NCI-H526 (cell line): ENCODE results near the gene IGF1R.

Source experiments
- DNase-seq, 2 experiments: peaks; one replicate each; lab custom pipeline; 2025; lab: John Stamatoyannopoulos, UW

Gene IGF1R

DNA sequence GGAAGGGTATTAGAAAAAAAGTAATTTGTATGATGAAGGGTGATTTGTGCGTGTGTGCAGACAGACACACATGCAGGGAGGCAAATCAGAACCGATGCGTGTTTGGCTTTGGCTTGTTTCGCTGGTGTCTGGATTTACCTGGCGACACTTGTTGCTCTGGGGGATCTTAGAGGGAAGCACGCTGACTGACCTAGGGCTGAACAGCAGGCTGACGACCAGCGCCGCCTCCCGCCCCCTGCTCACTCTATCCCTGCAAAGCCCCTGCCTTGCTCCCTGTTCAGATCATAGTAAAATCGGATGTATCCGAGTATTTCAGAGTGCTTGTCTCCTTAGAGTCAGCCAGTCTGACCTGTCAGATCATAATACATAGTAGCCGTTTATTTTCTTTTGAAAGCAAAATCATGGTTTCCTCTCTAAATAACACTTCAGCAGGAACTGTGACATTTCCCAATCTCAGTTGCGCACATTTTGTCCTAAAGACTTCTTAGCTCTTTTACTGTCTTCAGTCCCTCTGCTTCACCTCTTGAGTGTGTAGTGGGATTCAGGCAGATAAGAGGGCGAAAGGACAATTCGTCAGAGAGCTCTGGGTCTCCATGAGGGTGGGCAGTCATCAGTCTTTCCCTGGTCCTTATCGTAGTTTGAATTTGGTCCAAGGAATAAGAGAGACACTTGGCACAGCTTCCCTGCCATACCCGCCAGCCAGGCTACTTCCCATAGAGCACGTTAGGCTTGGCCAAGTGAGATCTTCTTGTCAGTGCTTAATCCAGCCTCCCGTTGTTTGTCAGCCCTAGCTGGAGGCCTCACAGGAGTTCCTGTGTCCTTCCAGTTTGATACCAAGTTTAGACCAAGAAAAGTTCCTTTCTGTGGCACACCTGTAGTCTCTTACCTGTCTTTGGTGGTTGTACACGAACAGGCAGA lies 261.9 kb downstream of the IGF1R start:
- DNase-seq = no peak

DNA sequence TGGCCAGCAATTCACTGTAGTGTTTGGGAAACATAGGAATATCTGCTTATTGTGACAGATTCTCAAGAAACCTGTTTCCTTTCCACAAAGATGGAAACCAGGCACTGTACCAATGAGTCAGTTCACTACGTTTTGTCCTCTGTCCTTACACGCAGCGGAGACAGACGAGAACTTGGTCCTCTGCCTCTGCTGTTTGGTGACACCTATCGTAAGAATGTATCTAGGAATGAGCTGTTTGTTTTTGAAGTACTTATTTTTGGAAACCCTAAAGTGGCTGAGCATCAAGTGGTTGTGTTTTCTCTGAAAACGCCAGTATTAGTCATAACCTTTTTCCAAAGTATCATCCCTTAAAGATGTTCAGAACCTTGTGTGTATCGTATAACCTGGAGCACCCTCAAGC lies 266.3 kb downstream of the IGF1R start:
- no peak for DNase-seq

GRCh38 chr15:98916826-98917225 lies 268.5 kb downstream of the IGF1R start:
- DNase-seq = no peak

- no peak for DNase-seq
Measured at GRCh38 chr15:98917417-98917816, 269.1 kb downstream of the IGF1R start.

DNA sequence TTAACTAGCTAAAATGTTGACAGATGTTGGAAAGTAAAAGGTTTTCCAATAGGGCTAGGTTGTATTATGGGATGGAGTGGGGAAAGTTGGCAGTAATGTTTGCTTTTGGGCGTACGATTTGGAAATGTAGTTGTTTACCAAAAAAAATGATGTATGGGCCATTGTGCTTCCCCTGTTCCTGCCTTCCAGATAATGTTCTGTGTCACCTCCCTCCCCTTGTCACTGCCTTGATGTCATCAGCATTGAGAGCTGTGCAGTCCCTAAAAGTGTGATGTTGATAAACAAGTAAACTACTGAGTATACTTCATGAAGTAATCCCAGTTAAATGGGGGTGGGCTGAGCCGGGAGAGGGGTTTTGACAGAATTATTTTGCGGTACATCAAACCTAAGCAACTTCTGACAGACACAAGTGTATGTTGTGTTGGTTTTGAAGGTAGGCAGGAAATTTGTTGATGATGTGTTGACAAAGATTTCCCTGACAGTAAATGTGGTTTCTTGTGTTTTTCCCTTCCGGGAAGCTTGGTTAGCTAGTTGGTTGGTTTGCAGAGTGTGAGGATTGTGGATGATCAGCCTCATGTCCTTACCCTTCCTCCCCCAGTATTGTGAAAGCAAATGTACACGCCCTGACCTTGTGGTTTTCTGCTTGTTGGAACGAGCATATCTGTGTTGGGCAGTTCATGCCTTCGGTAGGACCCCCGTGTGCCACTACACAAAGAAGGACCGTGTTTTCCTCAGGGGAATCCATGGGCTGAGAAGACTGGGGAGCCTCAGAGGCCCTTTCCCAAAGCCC lies 271.9 kb downstream of the IGF1R start:
- no peak for DNase-seq

DNA sequence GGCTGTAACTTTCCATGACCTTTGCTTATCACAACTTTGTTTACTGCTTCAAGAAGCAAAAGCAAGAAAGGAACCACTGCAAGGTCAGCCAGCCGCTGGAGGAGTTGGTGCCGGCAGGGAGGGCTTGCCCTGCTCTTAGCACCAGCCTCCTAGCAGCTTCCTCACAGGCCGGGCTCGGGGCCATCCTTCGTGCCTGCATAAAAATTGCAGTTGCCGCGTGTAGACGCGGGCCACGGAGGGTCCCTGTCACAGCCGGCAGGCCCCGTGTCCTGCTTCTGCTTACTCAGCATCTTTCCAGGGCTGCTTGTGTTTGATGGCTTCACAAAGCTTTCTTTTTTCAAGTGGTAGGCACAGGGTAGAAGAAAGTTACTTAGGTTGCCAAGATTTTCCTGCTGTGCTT lies 274.8 kb downstream of the IGF1R start:
- no peak for DNase-seq

GRCh38 chr15:98923579-98923978 lies 275.2 kb downstream of the IGF1R start:
- DNase-seq = no peak

GRCh38 chr15:98924401-98925049 lies 276.2 kb downstream of the IGF1R start:
- no peak for DNase-seq

DNA sequence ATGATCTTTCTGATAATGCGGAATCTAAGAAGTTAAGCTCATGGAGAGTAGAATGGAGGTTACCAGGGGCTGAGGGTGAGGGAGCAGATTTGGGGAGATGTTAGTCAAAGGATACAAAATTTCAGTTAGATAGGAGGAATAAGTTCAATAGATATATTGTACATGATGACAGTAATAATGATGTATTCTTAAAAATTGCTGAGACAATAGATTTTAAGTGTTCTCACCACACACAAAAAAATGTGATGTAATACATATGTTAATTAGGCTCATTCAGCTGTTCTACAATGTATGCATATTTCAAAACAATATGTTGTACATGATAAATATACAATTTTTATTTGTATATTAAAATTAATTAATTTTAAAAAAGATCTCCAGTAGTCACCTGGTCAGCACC lies 277.9 kb downstream of the IGF1R start:
- no peak for DNase-seq

- DNase-seq = no peak
Measured at GRCh38 chr15:98927022-98927421, 278.7 kb downstream of the IGF1R start.

- no peak for DNase-seq
Measured at GRCh38 chr15:98927996-98928395, 279.7 kb downstream of the IGF1R start.

GRCh38 chr15:98930576-98930975 lies 282.2 kb downstream of the IGF1R start:
- DNase-seq = no peak

DNA sequence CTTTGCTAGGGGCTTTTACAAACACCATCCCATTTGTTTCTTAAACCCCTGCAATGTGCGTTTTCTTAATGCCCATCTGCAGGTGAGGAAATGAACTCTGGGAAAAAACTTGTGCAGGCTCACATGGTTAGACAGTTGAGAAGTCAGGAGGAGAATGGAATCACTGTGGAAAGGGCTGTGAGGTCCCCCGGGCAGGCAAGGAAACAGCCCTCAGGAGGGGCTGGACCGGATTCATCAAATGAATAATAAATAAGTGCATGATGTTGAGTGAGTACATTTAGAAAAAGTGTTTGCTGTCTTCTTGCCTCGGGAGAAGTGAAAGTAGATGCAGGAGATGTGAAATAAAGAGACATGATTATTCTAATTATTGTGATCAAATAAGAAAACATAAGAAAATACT lies 282.7 kb downstream of the IGF1R start:
- no peak for DNase-seq

DNA sequence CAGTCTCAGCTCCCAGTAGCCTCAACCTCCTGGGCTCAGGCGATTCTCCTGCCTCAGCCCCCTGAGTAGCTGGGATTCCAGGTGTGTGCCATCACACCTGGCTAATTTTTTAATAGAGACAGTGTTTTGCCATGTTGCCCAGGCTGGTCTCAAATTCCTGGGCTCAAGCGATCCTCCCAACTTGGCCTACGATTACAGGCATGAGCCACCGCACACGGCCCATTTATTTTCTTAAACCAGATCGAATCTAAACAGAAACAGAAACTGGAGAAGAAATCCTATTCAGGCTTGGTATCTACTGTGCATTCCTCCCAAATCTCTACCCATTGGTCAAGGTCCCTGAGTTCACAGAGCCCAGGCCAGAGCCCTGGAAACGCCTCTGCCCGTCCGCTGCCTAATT lies 285.1 kb downstream of the IGF1R start:
- no peak for DNase-seq

GRCh38 chr15:98935736-98936135 lies 287.4 kb downstream of the IGF1R start:
- DNase-seq = no peak

DNA sequence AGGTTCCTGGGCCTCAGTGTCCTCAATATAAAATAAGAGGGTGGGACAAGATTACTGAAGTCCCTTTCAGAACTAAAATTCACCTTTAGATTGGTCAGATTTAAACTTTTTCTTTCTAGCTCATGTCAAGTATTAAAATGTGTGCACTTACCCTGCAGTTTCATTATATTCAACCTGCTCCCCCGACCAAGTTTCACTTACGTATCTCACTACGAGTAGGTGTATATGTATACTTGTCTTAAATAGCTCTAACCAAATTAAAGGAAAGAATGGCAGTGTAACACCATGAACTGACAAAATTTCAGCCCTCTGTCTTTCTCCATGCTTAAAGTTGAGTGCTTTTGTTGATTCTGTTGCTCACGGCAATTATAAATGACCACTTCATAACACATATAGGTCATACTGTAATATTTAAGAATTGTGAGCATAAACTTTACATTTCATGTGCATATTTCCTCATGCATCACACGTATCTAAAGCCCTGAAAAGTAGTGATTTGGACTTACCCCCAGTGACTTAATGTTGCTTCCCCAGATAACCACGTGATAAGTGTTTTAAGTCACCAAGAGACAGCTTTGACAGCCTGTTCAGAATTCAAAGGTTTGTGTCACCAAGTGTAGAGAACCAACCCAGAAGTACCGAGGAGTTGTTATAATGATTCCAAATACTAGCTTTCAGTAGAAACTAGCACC lies 289.2 kb downstream of the IGF1R start:
- DNase-seq = no peak

GRCh38 chr15:98938105-98938417 lies 289.7 kb downstream of the IGF1R start:
- no peak for DNase-seq

DNA sequence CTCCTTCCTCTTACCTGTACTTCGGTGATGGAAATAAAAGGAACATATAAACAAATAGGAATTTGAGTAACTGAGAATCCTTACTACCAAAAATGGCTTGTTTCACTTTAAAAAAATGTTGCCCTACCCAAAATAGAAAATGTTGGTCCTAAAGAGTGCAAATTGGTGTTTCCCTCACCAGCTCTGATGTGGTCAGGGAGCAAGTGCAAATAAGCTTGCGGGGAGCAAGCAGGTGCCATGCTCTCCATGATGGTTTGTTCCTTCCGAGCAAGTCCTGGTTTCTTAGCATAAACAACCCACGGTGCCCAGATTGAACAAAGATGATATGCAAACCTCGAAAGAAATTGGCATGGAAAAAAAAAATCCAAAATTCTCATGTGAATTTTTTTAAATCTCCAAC lies 290.5 kb downstream of the IGF1R start:
- no peak for DNase-seq

- no peak for DNase-seq
Measured at GRCh38 chr15:98939311-98940080, 291.2 kb downstream of the IGF1R start.

GRCh38 chr15:98941595-98942255 lies 293.4 kb downstream of the IGF1R start:
- DNase-seq = no peak

DNA sequence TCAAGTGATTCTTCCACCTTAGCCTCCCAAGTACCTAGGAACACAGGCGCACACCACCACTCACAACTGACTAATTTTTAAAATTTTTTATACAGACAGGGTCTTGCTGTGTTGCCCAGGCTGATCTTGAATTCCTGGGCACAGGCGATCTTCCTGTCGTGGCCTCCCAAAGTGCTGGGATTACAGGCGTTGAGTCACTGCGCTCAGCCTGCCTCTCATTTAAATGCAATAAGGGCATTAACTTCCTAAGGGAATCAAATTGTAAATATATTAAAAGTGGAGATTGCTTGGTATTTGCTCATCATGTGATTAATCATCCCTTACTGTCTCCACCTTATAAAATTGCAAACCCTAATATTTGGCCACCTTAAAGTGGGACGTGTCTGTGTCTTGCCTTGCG lies 294.1 kb downstream of the IGF1R start:
- no peak for DNase-seq
